WTC11 (cell line): ENCODE measurements around the gene TLE6. TPM values are rescaled to one million over a fixed set of nuclear protein-coding genes. Genes with fewer than 3 reads are reported as not detected.
A peak's percentile ranks its signal among the peaks of the same experiment; 100 is the strongest.

ENCODE experiments used
- ATAC-seq: fragments of 200-7000 bp; cut with Tn5 transposase; 2 replicates; pipeline ENCODE4 v1.10.0; 2021; ENCODE audit warnings: mild to moderate bottlenecking, moderate library complexity
- CTCF ChIA-PET: fragments of 300-600 bp; sonication (Branson Sonifier 250); formaldehyde crosslinking; loops from one replicate; lab custom pipeline; 2021; ENCODE audit warnings: antibody characterized with exemption; lab: Charles Lee
- POLR2A ChIA-PET: fragments of 350-600 bp; sonication (Branson Sonifier 250); formaldehyde crosslinking; loops from one replicate; lab custom pipeline; 2021; ENCODE audit warnings: antibody characterized with exemption; lab: Charles Lee
- DNase-seq: peaks from one replicate; pipeline ENCODE4 v3.0.0; 2021; ENCODE audit warnings: low spot score
- H3K27ac Mint-ChIP-seq: 2 replicates; pipeline ENCODE4 v1.8.0; 2021; ENCODE audit warnings: mixed read lengths
- H3K27me3 Mint-ChIP-seq: 2 replicates; pipeline ENCODE4 v1.8.0; 2021; ENCODE audit warnings: low read depth, mild to moderate bottlenecking, moderate library complexity, mixed read lengths
- H3K36me3 Mint-ChIP-seq: 2 replicates; pipeline ENCODE4 v1.8.0; 2021; ENCODE audit warnings: mixed read lengths
- H3K4me1 Mint-ChIP-seq: 2 replicates; pipeline ENCODE4 v1.8.0; 2022; ENCODE audit warnings: mixed read lengths
- H3K4me3 Mint-ChIP-seq: 2 replicates; pipeline ENCODE4 v1.8.0; 2021; ENCODE audit warnings: mild to moderate bottlenecking, moderate library complexity, mixed read lengths
- H3K9me3 Mint-ChIP-seq: 2 replicates; pipeline ENCODE4 v1.8.0; 2021; ENCODE audit warnings: mixed read lengths
- ATF2 ChIP-seq: sonication (generic); formaldehyde crosslinking; IDR thresholded peaks from 2 replicates; pipeline ENCODE4 v1.8.1; 2022; ENCODE audit warnings: low read depth, missing genetic modification reagents, borderline replicate concordance
- CREB1 ChIP-seq: sonication (generic); formaldehyde crosslinking; IDR thresholded peaks from 2 replicates; pipeline ENCODE4 v1.8.0; 2023; ENCODE audit warnings: mild to moderate bottlenecking, missing genetic modification reagents
- CREM ChIP-seq: sonication (generic); formaldehyde crosslinking; IDR thresholded peaks from 2 replicates; pipeline ENCODE4 v1.8.1; 2022; ENCODE audit warnings: mild to moderate bottlenecking, missing genetic modification reagents, moderate library complexity
- ELF4 ChIP-seq: sonication (generic); formaldehyde crosslinking; IDR thresholded peaks from 2 replicates; pipeline ENCODE4 v1.8.1; 2022; ENCODE audit warnings: low read depth, mild to moderate bottlenecking, moderate library complexity, missing genetic modification reagents
- GABPB1 ChIP-seq: sonication (generic); formaldehyde crosslinking; IDR thresholded peaks from 2 replicates; pipeline ENCODE4 v1.8.1; 2023; ENCODE audit warnings: mild to moderate bottlenecking, missing genetic modification reagents
- GTF2I ChIP-seq: fragments of 250-450 bp; sonication (Bioruptor Pico); conservative IDR thresholded peaks from 2 replicates; pipeline ENCODE4 v1.4.0; 2021; ENCODE audit warnings: mild to moderate bottlenecking
- MAX ChIP-seq: sonication (generic); formaldehyde crosslinking; IDR thresholded peaks from 2 replicates; pipeline ENCODE4 v1.8.0; 2022; ENCODE audit warnings: mild to moderate bottlenecking, missing genetic modification reagents
- NR1H2 ChIP-seq: sonication (generic); formaldehyde crosslinking; IDR thresholded peaks from 2 replicates; pipeline ENCODE4 v1.9.0; 2021; ENCODE audit warnings: mild to moderate bottlenecking, moderate library complexity, missing genetic modification reagents
- SMAD3 ChIP-seq: sonication (generic); formaldehyde crosslinking; IDR thresholded peaks from 2 replicates; pipeline ENCODE4 v1.8.0; 2022; ENCODE audit warnings: missing genetic modification reagents, mild to moderate bottlenecking, borderline replicate concordance
- SP1 ChIP-seq: sonication (generic); formaldehyde crosslinking; conservative IDR thresholded peaks from 2 replicates; pipeline ENCODE4 v1.8.1; 2022; ENCODE audit warnings: missing genetic modification reagents
- USF2 ChIP-seq: sonication (generic); formaldehyde crosslinking; IDR thresholded peaks from 2 replicates; pipeline ENCODE4 v1.8.1; 2023; ENCODE audit warnings: mild to moderate bottlenecking, missing genetic modification reagents, moderate library complexity
- ZNF121 ChIP-seq: sonication (generic); formaldehyde crosslinking; IDR thresholded peaks from 2 replicates; pipeline ENCODE4 v1.8.0; 2023; ENCODE audit warnings: missing genetic modification reagents
- ZNF219 ChIP-seq: sonication (generic); formaldehyde crosslinking; IDR thresholded peaks from 2 replicates; pipeline ENCODE4 v1.8.0; 2023; ENCODE audit warnings: missing genetic modification reagents, mild to moderate bottlenecking, borderline replicate concordance
- ZNF671 ChIP-seq: fragments of 250-450 bp; sonication (Bioruptor Pico); IDR thresholded peaks from 2 replicates; pipeline ENCODE4 v1.8.0; 2021; ENCODE audit warnings: mild to moderate bottlenecking
- ZSCAN18 ChIP-seq: fragments of 250-450 bp; sonication (Bioruptor Pico); IDR thresholded peaks from 2 replicates; pipeline ENCODE4 v2.1.2; 2022; ENCODE audit warnings: mild to moderate bottlenecking, moderate library complexity
- total RNA-seq: library from RNA; stranded (reverse); gene quantifications from 3 replicates; pipeline ENCODE4 v1.2.3, GENCODE V29; 2021
- TF ChIP-seq, protein P1 (sequence below): fragments of 250-450 bp; sonication (Bioruptor Pico); IDR thresholded peaks from 2 replicates; pipeline ENCODE4 v1.8.0; 2021; ENCODE audit warnings: mild to moderate bottlenecking
- TF ChIP-seq, protein P2 (sequence below): sonication (generic); formaldehyde crosslinking; IDR thresholded peaks from 2 replicates; pipeline ENCODE4 v1.8.0; 2022; ENCODE audit warnings: mild to moderate bottlenecking, missing genetic modification reagents
- TF ChIP-seq, protein P3 (sequence below): fragments of 250-450 bp; sonication (Bioruptor Pico); IDR thresholded peaks from 2 replicates; pipeline ENCODE4 v1.9.0; 2021; ENCODE audit warnings: moderate library complexity, mild to moderate bottlenecking, inconsistent platforms, borderline replicate concordance
- TF ChIP-seq, protein P4 (sequence below): sonication (generic); formaldehyde crosslinking; IDR thresholded peaks from 2 replicates; pipeline ENCODE4 v1.8.1; 2023; ENCODE audit warnings: mild to moderate bottlenecking, moderate library complexity, missing genetic modification reagents

The TLE6 gene
- total RNA-seq, 1 experiment from 2014 or later: 3.1 TPM

DNA sequence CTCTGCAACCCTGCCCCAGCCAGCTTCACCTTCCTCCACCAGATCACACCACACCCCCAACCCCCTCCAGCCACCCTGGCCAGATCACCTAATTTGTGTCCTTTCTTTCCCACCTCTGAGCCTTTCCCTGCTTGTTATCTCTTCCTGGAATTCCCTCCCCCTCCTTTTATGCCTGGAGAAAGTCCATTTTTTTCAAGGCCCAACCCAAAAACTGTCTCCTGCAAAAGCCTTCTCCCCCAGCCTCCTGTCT, 57.0 kb downstream of the TLE6 start (continued):
- TF ChIP-seq, protein P1, sequence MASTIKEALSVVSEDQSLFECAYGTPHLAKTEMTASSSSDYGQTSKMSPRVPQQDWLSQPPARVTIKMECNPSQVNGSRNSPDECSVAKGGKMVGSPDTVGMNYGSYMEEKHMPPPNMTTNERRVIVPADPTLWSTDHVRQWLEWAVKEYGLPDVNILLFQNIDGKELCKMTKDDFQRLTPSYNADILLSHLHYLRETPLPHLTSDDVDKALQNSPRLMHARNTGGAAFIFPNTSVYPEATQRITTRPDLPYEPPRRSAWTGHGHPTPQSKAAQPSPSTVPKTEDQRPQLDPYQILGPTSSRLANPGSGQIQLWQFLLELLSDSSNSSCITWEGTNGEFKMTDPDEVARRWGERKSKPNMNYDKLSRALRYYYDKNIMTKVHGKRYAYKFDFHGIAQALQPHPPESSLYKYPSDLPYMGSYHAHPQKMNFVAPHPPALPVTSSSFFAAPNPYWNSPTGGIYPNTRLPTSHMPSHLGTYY (CRISPR knock-in tag): no peak
- TF ChIP-seq, protein P2, sequence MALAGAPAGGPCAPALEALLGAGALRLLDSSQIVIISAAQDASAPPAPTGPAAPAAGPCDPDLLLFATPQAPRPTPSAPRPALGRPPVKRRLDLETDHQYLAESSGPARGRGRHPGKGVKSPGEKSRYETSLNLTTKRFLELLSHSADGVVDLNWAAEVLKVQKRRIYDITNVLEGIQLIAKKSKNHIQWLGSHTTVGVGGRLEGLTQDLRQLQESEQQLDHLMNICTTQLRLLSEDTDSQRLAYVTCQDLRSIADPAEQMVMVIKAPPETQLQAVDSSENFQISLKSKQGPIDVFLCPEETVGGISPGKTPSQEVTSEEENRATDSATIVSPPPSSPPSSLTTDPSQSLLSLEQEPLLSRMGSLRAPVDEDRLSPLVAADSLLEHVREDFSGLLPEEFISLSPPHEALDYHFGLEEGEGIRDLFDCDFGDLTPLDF: no peak
- TF ChIP-seq ZSCAN18 (CRISPR knock-in tag) (no peak), ZNF219 (CRISPR knock-in tag) (no peak), ZNF671 (CRISPR knock-in tag) (no peak), SP1 (CRISPR knock-in tag) (no peak)
- TF ChIP-seq, protein P3, sequence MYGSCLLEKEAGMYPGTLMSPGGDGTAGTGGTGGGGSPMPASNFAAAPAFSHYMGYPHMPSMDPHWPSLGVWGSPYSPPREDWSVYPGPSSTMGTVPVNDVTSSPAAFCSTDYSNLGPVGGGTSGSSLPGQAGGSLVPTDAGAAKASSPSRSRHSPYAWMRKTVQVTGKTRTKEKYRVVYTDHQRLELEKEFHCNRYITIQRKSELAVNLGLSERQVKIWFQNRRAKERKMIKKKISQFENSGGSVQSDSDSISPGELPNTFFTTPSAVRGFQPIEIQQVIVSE: no peak

DNA sequence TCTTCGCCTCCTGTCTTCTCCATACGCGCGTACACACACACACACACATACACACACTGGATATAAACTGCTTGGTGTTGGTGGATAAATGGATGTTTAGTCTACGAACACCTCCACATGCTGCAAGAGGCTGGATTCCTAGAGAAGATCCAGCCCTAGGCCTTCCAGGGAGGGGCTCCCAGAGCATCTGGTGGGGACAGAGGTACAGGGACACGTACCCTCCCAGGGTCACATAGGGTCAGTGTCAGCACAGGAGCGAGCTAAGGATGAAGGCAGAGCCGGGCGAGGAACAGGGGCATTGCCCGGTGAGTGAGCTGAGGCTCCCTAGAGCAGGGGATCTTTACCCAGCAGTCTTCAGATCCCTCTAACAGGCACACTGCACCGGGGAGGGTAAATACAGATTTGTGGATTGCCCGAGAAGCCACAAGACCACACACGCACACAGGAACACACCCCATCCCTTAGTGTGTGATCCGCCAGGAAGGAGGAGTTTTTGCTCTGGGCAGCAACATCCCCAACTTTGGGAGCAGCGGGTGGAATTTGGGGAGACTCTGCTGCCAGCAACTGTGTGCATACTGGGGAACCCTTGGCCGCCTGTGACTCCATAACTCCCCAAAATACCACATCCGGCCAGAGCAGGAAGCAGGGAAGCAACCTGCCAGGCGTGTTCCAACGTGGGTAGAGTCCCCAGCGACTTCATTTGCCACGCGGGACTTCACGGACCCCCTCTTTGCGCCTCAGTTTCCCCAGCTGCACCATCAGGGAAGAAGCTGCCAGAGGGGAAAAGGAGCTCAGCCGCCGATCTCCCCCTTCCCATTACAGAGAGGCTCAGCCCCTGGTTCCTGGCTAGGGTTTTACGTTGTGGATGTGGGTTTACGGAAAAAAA, 57.5 kb downstream of the TLE6 start:
- peak overlapping the region; percentile 89; the same call in 1 of the 2 replicates for H3K27ac Mint-ChIP-seq

DNA sequence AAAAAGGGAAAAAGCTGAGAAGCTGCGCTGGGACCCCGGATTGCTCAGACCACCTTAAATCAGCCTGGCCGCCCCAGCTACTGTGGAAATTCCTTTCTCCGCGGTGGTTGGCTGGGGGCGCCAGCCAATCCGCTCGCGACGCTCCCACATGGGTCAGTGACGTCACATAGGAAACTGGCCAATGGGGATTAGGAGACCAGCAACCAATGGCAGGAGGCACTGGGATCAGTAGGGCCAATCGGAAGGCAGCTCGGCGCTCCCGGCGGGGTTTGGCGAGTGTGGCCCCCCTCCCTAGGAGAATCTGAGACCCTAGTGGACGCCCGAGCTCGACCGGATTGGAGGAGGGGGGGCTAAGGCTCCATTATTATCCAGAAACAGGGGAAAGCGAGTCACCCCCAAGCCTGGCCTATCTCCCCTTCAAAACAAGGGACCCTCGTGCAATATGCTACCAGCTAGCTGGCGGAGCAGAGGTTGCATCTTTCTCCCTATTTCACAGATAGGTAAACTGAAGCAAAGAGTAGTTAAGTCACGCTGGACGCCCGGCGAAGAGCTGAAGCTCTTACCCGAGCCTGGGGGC, 58.3 kb downstream of the TLE6 start:
- Mint-ChIP-seq H3K27ac (peak overlapping the region; percentile 93), H3K4me3 (peak overlapping the region; percentile 86), H3K4me1 (peaks cover 27% of the 10 kb centered on the region), H3K36me3 (no peaks in the 10 kb centered on the region), H3K27me3 (peaks cover 66% of the 10 kb centered on the region), H3K9me3 (no peaks in the 10 kb centered on the region)
- CTCF ChIA-PET: interaction anchor here (0.6 to 3.8 kb wide), 31 partner anchors 8 to 469 kb away, joined by 3 to 45 read pairs (median 8); partner anchors contain the start of genes TLE5 and TLE6
- DNase-seq: peak; percentile 98
- peak; percentile 87 for ATAC-seq
- POLR2A ChIA-PET: interaction anchor here (0.6 to 1.8 kb wide), 15 partner anchors 10 to 593 kb away, joined by 3 to 17 read pairs (median 3); partner anchors contain the start of gene TLE6
- peak; percentile 99 for TF ChIP-seq GTF2I
- no peak for TF ChIP-seq ELF4 (CRISPR knock-in tag)
- no peak for TF ChIP-seq NR1H2 (CRISPR knock-in tag)
- TF ChIP-seq SMAD3 (CRISPR knock-in tag): 0 out of 2 replicates have a peak, but pooled peaks have one; percentile 9
- peak; percentile 82; the same call in 1 of the 2 replicates for TF ChIP-seq CREM (CRISPR knock-in tag)
- peak; percentile 41; the same call in 1 of the 2 replicates for TF ChIP-seq USF2 (CRISPR knock-in tag)
- TF ChIP-seq, protein P4, sequence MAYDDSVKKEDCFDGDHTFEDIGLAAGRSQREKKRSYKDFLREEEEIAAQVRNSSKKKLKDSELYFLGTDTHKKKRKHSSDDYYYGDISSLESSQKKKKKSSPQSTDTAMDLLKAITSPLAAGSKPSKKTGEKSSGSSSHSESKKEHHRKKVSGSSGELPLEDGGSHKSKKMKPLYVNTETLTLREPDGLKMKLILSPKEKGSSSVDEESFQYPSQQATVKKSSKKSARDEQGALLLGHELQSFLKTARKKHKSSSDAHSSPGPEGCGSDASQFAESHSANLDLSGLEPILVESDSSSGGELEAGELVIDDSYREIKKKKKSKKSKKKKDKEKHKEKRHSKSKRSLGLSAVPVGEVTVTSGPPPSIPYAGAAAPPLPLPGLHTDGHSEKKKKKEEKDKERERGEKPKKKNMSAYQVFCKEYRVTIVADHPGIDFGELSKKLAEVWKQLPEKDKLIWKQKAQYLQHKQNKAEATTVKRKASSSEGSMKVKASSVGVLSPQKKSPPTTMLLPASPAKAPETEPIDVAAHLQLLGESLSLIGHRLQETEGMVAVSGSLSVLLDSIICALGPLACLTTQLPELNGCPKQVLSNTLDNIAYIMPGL (CRISPR knock-in tag): no peak
- no peak for TF ChIP-seq CREB1
- 0 out of 2 replicates have a peak, but pooled peaks have one; percentile 28 for TF ChIP-seq SP1 (CRISPR knock-in tag)
- no peak for TF ChIP-seq ZNF121 (CRISPR knock-in tag)

More for the DNA sequence above, 57.5 kb downstream of the TLE6 start:
- peak overlapping the region; percentile 86 for H3K4me3 Mint-ChIP-seq
- peaks cover 69% of the 10 kb centered on the region for H3K27me3 Mint-ChIP-seq
- H3K36me3 Mint-ChIP-seq: no peaks in the 10 kb centered on the region
- H3K9me3 Mint-ChIP-seq: no peaks in the 10 kb centered on the region
- DNase-seq (no peak), ATAC-seq (peak; percentile 3)
- peaks cover 27% of the 10 kb centered on the region for H3K4me1 Mint-ChIP-seq
- ChIA-PET CTCF (interaction anchor here (0.6 to 3.8 kb wide), 21 partner anchors 11 to 468 kb away, joined by 3 to 45 read pairs (median 10); partner anchors contain the start of gene TLE6), POLR2A (interaction anchor here (0.6 to 1.8 kb wide), 14 partner anchors 10 to 594 kb away, joined by 3 to 17 read pairs (median 4); partner anchors contain the start of gene TLE6)
- 0 out of 2 replicates have a peak, but pooled peaks have one; percentile 4 for TF ChIP-seq GABPB1 (CRISPR knock-in tag)
- TF ChIP-seq MAX (CRISPR knock-in tag): no peak
- 0 out of 2 replicates have a peak, but pooled peaks have one; percentile 22 for TF ChIP-seq SMAD3 (CRISPR knock-in tag)
- no peak for TF ChIP-seq ATF2
